K562 (cell line): Measurements from ENCODE around the gene CEP20. TPM values are rescaled to one million over a fixed set of nuclear protein-coding genes. Genes with fewer than 3 reads are reported as not detected.

Source experiments
- ATAC-seq: fragments of 200-7000 bp; cut with Tn5 transposase; 3 replicates; pipeline ENCODE4 v1.9.1; 2020; ENCODE audit warnings: moderate library complexity
- BruUV-seq: library from RNA; stranded (reverse); fragments of 400-500 nt; replicated peaks from 2 replicates; lab custom pipeline; 2021; lab: Mats Ljungman, UMichigan
- CTCF ChIA-PET: fragments of 300-600 bp; formaldehyde crosslinking; extraction: SDS; loops from one replicate; lab custom pipeline; 2021; ENCODE audit warnings: low intra/inter-chr PET ratio; lab: Yijun Ruan, JAX
- POLR2A ChIA-PET: fragments of 300-600, 350-650 bp; sonication (Branson Sonifier 250); formaldehyde crosslinking; extraction: SDS; loops from one replicate; lab custom pipeline; 2021; ENCODE audit warnings: antibody characterized with exemption, inconsistent platforms; lab: Yijun Ruan, JAX
- DNase-seq, 4 experiments: peaks; one replicate each; pipeline versions ENCODE4 v3.0.0 to v3.0.0-alpha.2; 2011 to 2018; ENCODE audit warnings: low spot score in 3 of 4, mixed read lengths in 3 of 4; ENCODE audit errors: extremely low read depth in 1 of 4
- FAIRE-seq: peaks from 2 replicates; lab custom pipeline; 2011; peaks lifted over from hg19 to GRCh38; lab: Jason Lieb, UNC
- H2AFZ ChIP-seq: 2 replicates; pipeline ENCODE4 v1.6.0; 2011; ENCODE audit warnings: low read depth, low read length, control low read depth, inconsistent platforms
- H3K27ac ChIP-seq: fragments of 200-600 bp; 3 replicates; pipeline ENCODE4 v1.8.0; 2011; ENCODE audit warnings: low read depth, mild to moderate bottlenecking, control low read depth, inconsistent platforms, low read length, moderate library complexity, mixed read lengths; ENCODE audit errors: extremely low read depth
- H3K27me3 ChIP-seq, 2 experiments: fragments of 300-600 bp in 1 of 2; 2 replicates in 1 of 2; 3 replicates in 1 of 2; pipeline versions ENCODE4 v1.6.0 to v1.8.0; 2011; ENCODE audit warnings: inconsistent platforms in 2 of 2, low read length in 2 of 2, mild to moderate bottlenecking in 1 of 2, mixed read lengths in 1 of 2, moderate library complexity in 1 of 2; ENCODE audit not compliant: control insufficient read depth in 2 of 2, insufficient read depth in 2 of 2
- H3K36me3 ChIP-seq: fragments of 300-600 bp; 3 replicates; pipeline ENCODE4 v1.8.0; 2011; ENCODE audit warnings: mild to moderate bottlenecking, low read length, inconsistent platforms; ENCODE audit not compliant: control insufficient read depth, insufficient read depth
- H3K4me1 ChIP-seq, 2 experiments: fragments of 200-600 bp in 1 of 2; replicated peaks in 1 of 2; 2 replicates in 1 of 2; 3 replicates in 1 of 2; pipeline versions ENCODE4 v1.5.1 to v1.8.0; 2011; ENCODE audit warnings: inconsistent platforms in 2 of 2, low read length in 2 of 2, mild to moderate bottlenecking in 1 of 2, mixed read lengths in 1 of 2, moderate library complexity in 1 of 2; ENCODE audit not compliant: control insufficient read depth in 2 of 2, insufficient read depth in 2 of 2
- H3K4me2 ChIP-seq: 2 replicates; pipeline ENCODE4 v1.6.1; 2011; ENCODE audit warnings: low read length, control low read depth, inconsistent platforms, mixed read lengths; ENCODE audit not compliant: insufficient read depth
- H3K4me3 ChIP-seq: fragments of 200-600 bp; sonication (generic), shearing (Covaris generic); 2 replicates; pipeline ENCODE4 v1.5.1; 2016; ENCODE audit warnings: control low read depth, inconsistent platforms
- H3K79me2 ChIP-seq: fragments of 200-600 bp; 3 replicates; pipeline ENCODE4 v1.8.0; 2011; ENCODE audit warnings: low read length, inconsistent platforms; ENCODE audit not compliant: control insufficient read depth, insufficient read depth
- H3K9ac ChIP-seq, 2 experiments: 2 replicates each; pipeline versions ENCODE4 v1.6.0 to v1.6.1; 2011; ENCODE audit warnings: low read depth in 2 of 2, low read length in 2 of 2, control low read depth in 1 of 2, inconsistent platforms in 1 of 2, mild to moderate bottlenecking in 1 of 2, mixed read lengths in 1 of 2; ENCODE audit not compliant: insufficient read depth in 1 of 2
- H3K9me1 ChIP-seq: one replicate; pipeline ENCODE4 v1.6.0; 2011; ENCODE audit warnings: inconsistent platforms, mild to moderate bottlenecking, low read length, moderate library complexity; ENCODE audit not compliant: control insufficient read depth, insufficient read depth
- H3K9me3 ChIP-seq: replicated peaks from 2 replicates; pipeline ENCODE4 v1.5.1; 2011; ENCODE audit warnings: low read depth, low read length, inconsistent platforms; ENCODE audit not compliant: control insufficient read depth, insufficient read depth
- H4K20me1 ChIP-seq: replicated peaks from 2 replicates; pipeline ENCODE4 v1.6.1; 2011; ENCODE audit warnings: low read length, inconsistent platforms, mixed read lengths; ENCODE audit not compliant: control insufficient read depth, insufficient read depth
- KLF10 ChIP-seq: fragments of 250-450 bp; sonication (Bioruptor Pico); IDR thresholded peaks from 2 replicates; pipeline ENCODE4 v1.6.1; 2021; ENCODE audit warnings: matching md5 sums
- NR2C1 ChIP-seq, 2 experiments: fragments of 450-650 bp; IDR thresholded peaks; 2 replicates each; pipeline ENCODE4 v1.6.1; 2017; ENCODE audit warnings: mild to moderate bottlenecking in 2 of 2, antibody characterized with exemption in 1 of 2, inconsistent platforms in 1 of 2, missing compliant biosample characterization in 1 of 2, missing genetic modification characterization in 1 of 2
- SMARCA5 ChIP-seq: fragments of 450-650 bp; IDR thresholded peaks from 2 replicates; pipeline ENCODE4 v1.6.1; 2016
- TCF15 ChIP-seq: fragments of 250-450 bp; sonication (Bioruptor Pico); IDR thresholded peaks from 2 replicates; pipeline ENCODE4 v1.8.0; 2022; ENCODE audit warnings: moderate library complexity, mild to moderate bottlenecking, inconsistent platforms
- TEAD2 ChIP-seq: fragments of 450-650 bp; IDR thresholded peaks from 2 replicates; pipeline ENCODE4 v1.6.1; 2016; ENCODE audit warnings: missing genetic modification characterization, control low read depth, missing compliant biosample characterization
- ZFP36 ChIP-seq: fragments of 150-350 bp; IDR thresholded peaks from 2 replicates; pipeline ENCODE4 v1.6.1; 2018; ENCODE audit warnings: low read length, low read depth; ENCODE audit not compliant: partially characterized antibody
- ZNF253 ChIP-seq: fragments of 250-450 bp; sonication (Bioruptor Pico); conservative IDR thresholded peaks from 2 replicates; pipeline ENCODE4 v1.6.1; 2021; ENCODE audit warnings: mild to moderate bottlenecking
- ZNF347 ChIP-seq: fragments of 450-650 bp; formaldehyde crosslinking; IDR thresholded peaks from 2 replicates; pipeline ENCODE4 v1.4.0; 2020; ENCODE audit warnings: low read depth, mild to moderate bottlenecking, moderate library complexity
- WGBS: fragments of 100-300 bp; shearing (Covaris generic); methylation state at CpG from one replicate; pipeline ENCODE4 v1.1.6; 2016; ENCODE audit warnings: low coverage, mixed read lengths; ENCODE audit not compliant: insufficient coverage; ENCODE audit errors: missing lambda C conversion rate; 5-methylcytosine and 5-hydroxymethylcytosine counted together
- in situ Hi-C: fragments of 300-500 bp; cut with MboI; formaldehyde crosslinking; loops from 4 replicates; pipeline ENCODE4 v1.15.0; 2018; ENCODE audit warnings: inconsistent platforms, mixed read lengths
- intact Hi-C: fragments of 100-400 bp; cut with micrococcal nuclease; formaldehyde crosslinking; loops from 2 replicates; pipeline ENCODE4 v1.14.2; 2022
- polyA plus RNA-seq, 8 experiments: library from polyadenylated mRNA; depleted of rRNA in 4 of 8; stranded (reverse) in 5 of 8; unstranded in 3 of 8; fragments of >200 nt; fragmentation: Nextera tagmentation in 2 of 8; fragmentation: Illumina TruSeq in 1 of 8; extraction: Ambion mirVana in 2 of 8; extraction: Trizol in 1 of 8; gene quantifications; 2 replicates each; pipeline versions ENCODE4 v1.2.1 to v1.2.3, GENCODE V29; 2011 to 2014; ENCODE audit warnings: inconsistent platforms in 1 of 8, missing spikeins in 1 of 8
- total RNA-seq, 7 experiments: library from RNA; depleted of rRNA in 6 of 7; stranded (reverse); fragments of >200 nt in 6 of 7; fragmentation: Illumina TruSeq in 2 of 7; extraction: Trizol in 2 of 7; gene quantifications; 2 replicates each; pipeline versions ENCODE4 v1.2.1 to v1.2.3, GENCODE V29; 2011 to 2021; ENCODE audit warnings: low replicate concordance in 1 of 7

The CEP20 gene
- total and polyA plus RNA-seq, 9 of the 15 experiments (the other 6 are each of a cell fraction or from before 2014, with no cell fraction given) = 41.3 to 150 (median 104) TPM

DNA sequence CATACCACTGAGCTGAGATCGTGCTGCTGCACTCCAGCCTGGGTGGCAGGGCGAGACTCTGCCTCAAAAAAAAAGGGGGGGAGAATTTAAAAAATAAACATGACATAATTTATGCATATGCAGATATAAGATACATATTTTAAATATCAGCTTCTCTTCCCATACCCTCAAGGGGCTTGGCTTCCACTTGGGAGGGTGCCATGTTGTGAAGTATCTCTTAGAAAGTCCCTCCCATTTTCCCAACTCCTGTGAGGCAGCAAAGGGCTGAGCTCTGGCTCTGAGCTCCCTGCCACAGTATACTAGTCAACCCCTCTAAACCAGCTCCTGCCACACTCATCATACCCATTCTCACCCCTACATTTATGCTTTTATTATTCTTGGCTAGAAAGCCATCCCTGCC is 71.0 kb downstream of the CEP20 start:
- 4% methylated on average over 2 of the region's 2 CpGs for WGBS
- CTCF ChIA-PET = no interaction called here
- Histone ChIP-seq H3K9ac (no peak overlapping the region), H2AFZ (no peak overlapping the region), H3K4me1 (no peaks in the 10 kb centered on the region), H3K27me3 (peaks cover 4 to 12% of the 10 kb centered on the region in 2 experiments; a peak in 4 of 5 replicates), H3K27ac (no peak overlapping the region), H3K9me1 (no peaks in the 10 kb centered on the region), H3K4me3 (no peak overlapping the region), H4K20me1 (no peaks in the 10 kb centered on the region), H3K36me3 (no peaks in the 10 kb centered on the region), H3K79me2 (no peaks in the 10 kb centered on the region), H3K9me3 (peaks cover 3% of the 10 kb centered on the region; the same call in 1 of the 2 replicates), H3K4me2 (no peak overlapping the region)
- in situ Hi-C loops = no loop called here
- DNase-seq (no peak), FAIRE-seq (no peak), ATAC-seq (no peak)
- no TSS peak for BruUV-seq
- no peak for TF ChIP-seq TCF15
- no peak for TF ChIP-seq KLF10 (CRISPR knock-in tag)
- no peak for TF ChIP-seq SMARCA5
- TF ChIP-seq TEAD2 (tag) = no peak
- TF ChIP-seq ZNF253 (CRISPR knock-in tag) = no peak
- TF ChIP-seq ZNF347 (CRISPR knock-in tag) = no peak
- no peak for TF ChIP-seq NR2C1 (IDR thresholded peaks at IDR 0.05)
- TF ChIP-seq NR2C1 (tag; IDR thresholded peaks at IDR 0.05) = no peak
- no peak for TF ChIP-seq ZFP36
- POLR2A ChIA-PET = interaction anchor here (1.0 to 1.6 kb wide), 2 partner anchors 25 to 33 kb away, joined by 3 to 4 read pairs; no protein-coding TSS in a partner anchor
- intact Hi-C loops = no loop called here
